GM21576 (cell line): ENCODE measurements around the gene ZNF343.
"Not testable (repeated sequence)": the region's sequence is repeated elsewhere in the genome, so short reads cannot be mapped to it uniquely, and the experiment has no call there.

Experiments
- ATAC-seq: cut with Tn5 transposase; IDR thresholded peaks from one replicate; pipeline ENCODE4 v1.9.1; 2021; ENCODE audit warnings: mild to moderate bottlenecking, moderate library complexity; ENCODE audit not compliant: unreplicated experiment

The ZNF343 gene

DNA sequence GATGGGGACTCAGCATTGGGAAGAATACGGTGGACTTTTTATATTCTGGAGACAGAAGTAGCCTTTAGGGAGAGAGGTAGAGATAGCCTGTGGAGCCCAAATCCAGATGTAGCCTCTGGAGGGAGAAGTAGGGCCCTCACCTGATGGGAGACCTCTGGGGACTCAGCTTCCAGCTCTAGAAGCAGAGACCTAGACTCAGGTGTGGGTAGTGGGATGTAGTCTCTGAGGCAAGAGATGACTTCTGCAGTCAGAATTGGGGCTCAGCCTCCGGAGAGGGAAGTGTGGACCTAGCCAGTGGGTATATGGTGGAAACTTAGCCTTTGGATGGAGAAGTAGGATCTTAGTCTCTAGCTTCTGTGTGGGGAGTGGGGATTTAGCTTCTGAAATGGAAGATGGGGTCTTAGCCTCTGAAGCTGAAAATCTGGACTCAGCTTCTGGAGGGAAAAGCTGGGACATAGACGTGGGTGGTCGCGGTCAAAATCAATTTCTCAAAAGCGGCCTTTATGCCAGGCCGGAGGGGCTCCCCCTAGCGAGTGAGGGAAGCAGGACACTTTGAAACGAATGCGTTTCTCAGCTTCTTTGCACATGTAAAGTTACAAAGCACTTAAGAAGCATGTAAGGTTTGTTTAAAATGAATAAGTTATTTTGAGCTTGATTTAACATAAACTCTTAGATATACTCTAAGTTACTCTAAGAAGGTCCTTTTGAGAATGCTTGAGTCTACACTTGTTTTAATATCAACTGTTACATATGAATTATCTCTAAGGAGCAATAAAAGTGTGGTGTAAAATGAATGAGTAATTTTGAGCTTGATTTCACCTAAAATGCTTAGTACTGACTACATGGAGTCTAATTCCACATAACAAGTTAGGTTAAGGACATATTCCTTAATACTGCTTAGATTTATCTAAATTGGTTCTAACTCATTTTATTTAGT, 12.9 kb upstream of the ZNF343 start:
- ATAC-seq, result no peak

DNA sequence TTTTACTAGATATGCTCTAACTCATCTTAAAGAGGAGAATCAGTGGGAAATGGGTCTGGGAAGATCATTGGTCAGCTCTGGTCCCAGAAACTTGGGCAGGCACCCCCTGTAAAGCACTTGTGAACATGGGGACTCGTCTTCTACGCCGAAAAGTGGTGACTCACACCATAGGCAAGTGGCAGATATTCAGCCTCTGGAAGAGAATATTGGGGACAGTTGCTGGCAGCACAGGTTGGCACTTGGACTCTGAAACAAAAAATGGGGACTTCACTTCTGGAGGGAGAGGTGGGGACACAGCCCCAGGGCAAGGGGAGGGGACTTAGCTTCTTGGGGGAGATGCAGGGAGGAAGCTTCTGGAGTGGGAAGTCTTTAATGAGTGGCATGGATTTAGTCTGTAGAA, 11.9 kb upstream of the ZNF343 start:
- ATAC-seq, result no peak

DNA sequence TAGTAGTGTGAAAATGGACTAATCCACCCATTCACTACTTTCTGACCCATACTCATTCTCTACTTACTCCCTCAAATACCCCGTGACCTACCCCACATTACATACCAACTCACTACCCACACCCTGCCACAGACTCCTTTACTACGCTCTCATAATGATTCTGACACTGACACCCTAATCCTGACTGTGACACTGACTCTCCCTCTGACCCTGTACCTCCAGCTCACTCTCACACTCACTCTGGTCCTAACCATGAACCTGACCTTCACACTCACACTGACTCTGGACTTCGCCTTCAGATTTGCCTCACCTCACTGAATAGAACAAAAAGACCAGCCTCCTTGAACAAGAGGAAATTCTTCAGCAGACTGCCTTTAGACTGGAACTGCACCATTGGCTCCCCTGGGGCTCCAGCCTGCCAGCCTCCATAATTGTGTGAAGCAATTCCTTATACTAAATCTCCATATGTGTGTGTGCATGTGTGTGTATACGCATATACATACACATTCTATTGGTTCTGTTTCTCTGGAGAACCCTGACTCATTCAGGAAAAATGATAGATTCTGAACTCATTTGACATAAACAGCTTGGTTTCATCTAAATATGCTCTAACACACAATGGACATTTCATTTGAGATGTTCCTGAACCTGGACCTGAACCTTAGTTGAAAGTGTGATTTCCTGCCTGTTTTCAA, 10.5 kb upstream of the ZNF343 start:
- no peak for ATAC-seq

DNA sequence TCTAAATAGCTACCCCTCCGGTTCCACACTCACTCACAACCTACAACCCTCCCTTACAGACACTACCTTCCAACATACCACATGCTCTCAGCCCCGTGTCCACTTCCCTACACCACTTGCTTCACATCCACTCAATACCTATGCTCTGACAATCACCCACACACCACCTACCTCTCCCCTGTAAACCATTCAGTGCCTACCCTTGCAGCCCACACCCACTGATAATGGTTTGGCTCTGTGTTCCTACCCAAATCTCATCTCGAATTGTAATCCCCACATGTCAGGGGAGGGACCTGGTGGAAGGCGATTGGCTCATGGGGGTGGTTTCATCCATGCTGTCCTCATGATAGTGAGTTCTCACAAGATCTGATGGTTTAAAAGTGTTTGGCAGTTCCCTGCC, 9.8 kb upstream of the ZNF343 start:
- no peak for ATAC-seq

DNA sequence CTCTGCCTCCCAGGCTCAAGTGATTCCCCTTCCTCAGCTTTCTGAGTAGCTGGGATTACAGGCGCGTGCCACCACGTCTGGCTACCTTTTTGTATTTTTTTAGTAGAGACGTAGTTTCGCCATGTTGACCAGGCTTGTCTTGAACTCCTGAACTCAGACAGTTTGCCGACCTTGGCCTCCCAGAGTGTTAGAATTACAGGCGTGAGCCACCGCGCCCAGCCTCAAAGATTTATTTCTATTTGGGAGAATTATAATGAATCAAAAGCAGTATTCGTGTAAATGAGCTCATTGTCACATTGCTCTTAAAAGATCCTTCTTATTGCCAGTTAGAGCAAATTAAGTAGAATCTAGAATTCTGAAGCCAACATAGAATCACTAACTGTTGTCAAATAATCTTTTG, 9.4 kb upstream of the ZNF343 start:
- ATAC-seq, result no peak

DNA sequence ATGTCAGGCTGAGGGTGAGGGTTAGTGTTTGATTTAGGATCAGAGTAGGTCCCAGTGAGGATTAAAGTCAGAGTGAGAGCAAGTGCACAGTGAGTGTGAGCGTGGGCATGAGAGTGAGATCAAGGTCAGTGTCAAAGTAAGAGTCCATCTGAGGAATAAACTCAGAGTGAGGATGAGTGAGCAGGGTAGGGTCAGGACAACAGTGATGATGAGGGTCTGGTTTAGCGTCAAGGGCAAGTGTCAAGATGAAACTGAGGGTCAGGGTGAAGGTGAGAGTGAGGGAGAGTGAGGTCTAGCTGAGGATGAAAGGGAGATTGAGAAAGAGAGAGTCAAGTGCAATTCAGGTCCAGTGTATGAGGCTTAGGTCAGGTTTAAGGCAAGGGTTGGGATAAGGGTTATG, 7.7 kb upstream of the ZNF343 start:
- no peak for ATAC-seq

DNA sequence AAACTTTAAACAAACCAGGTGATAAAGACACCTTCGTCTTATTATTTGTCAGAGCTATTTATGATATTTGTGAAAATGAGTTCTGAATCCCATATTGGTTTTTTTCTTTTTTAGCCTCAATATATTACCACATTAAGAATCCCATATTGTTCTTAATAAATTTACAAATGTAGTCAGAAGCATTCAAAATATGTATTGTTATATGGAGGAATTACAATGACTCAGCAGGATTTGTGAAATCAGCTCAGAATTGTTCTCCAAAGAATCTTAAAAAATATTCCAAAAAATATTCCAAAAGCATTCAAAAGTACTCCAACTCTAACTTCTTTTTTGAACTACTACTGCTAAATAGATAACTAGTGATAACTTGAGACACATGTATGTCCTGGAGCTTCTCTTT, 6.5 kb upstream of the ZNF343 start:
- no peak for ATAC-seq

DNA sequence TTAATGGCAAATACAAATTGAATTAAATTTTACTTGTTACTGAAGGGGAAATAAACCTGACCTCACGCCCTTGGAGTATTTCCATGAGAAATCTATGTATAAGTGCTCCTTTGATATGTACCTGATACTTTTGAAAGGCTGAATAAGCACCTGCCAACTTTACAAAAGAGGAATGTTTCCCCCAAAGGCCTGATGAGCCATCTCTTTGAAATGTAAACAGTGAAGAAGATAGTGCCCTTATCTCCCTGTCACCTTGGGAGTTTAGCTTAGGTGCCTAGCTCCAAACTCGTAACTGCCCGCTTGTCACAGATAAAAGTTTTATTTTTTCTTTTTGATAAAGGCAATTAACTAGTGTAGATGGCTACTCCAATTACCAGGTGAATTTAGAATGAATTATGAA, 1.1 kb upstream of the ZNF343 start:
- no peak for ATAC-seq

DNA sequence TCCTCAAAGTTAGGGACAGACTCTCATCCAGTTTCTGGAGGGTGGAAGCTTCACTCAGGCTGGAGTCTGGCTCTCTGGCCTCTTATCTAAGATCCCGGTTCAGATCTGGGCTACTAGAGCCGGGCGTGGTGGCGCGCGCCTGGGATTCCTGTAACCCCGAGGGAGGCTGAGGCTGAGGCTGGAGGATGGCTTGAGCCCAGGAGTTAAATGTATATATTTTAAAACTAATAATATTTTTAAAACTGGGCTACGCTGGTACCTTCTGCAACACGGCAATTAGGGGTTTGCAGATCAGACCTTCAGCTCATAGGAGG, 710 bp upstream of the ZNF343 start:
- ATAC-seq, result no peak

DNA sequence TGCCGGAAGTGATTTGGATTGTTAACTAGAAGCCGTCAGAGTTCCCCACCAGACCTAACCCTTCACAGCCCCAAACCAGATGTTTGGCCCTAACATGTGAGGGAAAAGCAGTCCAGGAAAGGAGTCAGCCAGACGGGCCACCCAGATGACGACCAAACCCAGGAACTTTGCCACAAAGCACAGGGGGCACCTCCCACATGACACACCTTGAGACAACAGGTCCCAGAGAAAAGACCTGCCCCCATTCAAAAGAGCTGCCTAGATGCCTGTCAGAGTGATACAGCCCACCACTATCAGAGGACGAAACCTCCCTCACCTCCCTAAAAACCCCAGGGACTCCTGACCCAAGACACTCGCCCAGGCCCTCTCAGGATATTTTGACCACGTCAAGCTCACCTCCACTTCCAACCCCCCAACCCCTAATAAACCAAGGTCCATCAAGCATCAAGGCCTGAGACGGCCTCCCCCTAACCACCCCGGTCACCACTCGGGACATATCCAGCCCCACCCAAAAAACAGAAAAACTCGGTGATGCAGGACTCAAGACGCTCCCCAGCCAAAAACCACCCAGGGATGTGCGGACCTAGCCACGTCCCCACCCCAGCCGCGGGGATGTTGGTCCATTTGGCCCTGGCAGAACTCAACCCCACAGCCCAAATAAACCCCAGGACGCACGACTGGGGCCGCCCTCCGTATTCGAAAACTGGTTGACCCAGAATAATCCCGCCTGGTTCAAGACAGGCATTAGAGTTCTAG, 662 bp downstream of the ZNF343 start:
- ATAC-seq, result no peak

DNA sequence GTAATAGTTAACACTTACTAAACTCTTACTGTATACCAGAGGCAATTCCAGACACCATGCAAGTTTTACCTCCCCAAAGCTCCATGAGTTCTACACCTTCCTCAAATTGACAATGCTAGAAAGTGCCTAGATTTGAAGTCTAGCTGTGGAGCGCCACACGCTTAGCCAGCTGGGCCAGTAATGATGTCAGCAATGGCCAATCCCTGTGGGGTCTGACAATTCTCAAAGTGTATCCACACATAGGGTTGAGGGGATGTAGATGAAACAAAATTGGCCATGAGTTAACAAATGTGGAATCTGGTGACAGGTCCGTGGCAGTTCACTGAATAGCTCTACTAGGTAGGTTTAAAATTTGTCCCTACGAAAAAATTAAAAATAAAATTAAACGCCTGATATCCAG, 1.3 kb downstream of the ZNF343 start:
- no peak for ATAC-seq

DNA sequence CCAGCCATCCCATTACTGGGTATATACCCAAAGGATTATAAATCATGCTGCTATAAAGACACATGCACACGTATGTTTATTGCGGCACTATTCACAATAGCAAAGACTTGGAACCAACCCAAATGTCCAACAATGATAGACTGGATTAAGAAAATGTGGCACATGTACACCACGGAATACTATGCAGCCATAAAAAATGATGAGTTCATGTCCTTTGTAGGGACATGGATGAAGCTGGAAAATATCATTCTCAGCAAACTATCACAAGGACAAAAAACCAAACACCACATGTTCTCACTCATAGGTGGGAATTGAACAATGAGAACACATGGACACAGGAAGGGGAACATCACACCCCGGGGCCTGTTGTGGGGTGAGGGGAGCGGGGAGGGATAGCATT, 2.3 kb downstream of the ZNF343 start:
- not testable (repeated sequence) for ATAC-seq

DNA sequence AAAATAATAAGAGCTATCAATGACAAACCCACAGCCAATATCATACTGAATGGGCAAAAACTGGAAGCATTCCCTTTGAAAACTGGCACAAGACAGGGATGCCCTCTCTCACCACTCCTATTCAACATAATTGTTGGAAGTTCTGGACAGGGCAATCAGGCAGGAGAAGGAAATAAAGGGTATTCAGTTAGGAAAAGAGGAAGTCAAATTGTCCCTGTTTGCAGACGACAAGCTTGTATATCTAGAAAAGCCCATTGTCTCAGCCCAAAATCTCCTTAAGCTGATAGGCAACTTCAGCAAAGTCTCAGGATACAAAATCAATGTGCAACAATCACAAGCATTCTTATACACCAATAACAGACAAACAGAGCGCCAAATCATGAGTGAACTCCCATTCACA, 3.9 kb downstream of the ZNF343 start:
- not testable (repeated sequence) for ATAC-seq

DNA sequence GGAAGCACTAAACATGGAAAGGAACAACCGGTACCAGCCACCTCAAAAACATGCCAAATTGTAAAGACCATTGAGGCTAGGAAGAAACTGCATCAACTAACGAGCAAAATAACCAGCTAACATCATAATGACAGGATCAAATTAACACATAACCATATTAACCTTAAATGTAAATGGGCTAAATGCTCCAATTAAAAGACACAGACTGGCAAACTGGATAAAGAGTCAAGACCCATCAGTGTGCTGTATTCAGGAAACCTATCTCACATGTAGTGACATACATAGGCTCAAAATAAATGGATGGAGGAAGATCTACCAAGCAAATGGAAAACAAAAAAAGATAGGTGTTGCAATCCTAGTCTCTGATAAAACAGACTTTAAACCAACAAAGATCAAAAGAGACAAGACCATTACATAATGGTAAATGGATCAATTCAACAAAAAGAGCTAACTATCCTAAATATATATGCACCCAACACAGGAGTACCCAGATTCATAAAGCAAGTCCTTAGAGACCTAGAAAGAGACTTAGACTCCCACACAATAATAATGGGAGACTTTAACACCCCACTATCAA, 5.8 kb downstream of the ZNF343 start:
- ATAC-seq, result not testable (repeated sequence)

DNA sequence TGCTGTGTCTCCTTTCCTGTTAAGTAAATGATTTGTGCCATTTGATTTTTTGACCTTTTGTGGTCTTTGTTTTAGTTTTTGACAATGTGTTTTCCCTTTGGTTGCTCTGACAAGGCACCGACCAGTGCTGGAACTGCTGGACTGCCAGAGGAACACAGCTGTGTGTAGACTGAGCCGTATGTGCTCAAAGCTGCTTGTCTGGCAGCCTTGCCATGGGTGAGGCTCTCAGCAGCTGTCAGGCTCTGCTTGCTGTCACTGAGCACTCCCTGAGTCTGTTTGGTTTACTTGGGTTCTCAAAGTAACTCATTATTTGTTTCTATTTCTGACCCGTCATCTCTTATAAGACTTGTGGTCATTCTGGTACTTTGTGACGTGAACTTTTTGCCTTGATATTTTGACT, 23.1 kb downstream of the ZNF343 start:
- no peak for ATAC-seq

DNA sequence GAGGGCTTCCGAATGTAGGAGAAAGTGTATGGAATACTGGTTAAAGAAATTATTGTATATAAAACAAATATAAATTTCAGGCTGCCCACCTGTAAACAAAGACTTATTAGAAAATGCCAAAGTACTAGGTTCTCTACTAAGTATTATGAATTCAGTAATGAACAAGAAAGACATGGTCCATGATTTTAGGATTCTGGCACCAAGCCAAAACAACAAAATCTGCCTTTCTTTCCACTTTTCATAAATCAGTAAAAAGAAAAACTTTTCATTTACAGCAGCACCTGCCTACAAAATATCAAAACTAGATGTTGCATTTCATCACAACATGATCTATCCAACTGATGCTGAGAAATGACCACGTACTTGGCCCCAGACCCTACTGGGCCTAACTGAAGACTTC, 23.6 kb downstream of the ZNF343 start:
- no peak for ATAC-seq

DNA sequence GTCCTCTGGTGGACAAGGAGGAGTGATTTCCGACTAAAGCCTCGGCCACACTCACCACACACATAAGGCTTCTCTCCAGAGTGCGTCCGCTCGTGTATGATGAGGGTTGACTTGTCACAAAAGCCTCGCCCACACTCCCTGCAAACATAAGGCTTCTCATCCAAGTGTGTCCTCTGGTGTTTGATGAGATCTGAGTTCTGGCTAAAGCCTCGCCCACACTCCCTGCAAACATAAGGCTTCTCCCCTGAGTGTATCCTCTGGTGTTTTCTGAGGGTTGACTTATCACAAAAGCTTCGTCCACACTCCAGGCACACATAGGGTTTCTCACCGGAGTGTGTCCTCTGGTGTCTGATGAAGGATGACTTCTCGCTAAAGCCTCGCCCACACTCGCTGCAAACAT, 25.2 kb downstream of the ZNF343 start:
- no peak for ATAC-seq

DNA sequence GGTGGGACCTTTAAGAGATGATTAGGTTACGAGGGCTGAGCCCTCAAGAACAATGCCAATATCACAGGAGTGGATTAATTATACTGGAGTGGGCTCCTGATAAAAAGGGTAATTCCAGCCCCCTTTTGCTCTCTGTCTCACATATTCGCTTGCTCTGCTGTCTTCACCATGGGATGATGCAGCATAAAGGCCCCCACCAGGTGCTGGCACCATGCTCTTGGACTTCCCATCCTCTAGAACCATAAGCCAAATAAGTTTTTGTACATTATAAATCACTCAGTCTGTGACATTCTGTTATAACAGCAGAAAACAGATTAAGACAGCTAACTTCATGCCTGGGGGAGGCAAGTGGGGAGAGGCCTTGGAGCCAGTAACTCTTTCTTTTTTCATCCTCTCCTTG, 28.3 kb downstream of the ZNF343 start:
- no peak for ATAC-seq

DNA sequence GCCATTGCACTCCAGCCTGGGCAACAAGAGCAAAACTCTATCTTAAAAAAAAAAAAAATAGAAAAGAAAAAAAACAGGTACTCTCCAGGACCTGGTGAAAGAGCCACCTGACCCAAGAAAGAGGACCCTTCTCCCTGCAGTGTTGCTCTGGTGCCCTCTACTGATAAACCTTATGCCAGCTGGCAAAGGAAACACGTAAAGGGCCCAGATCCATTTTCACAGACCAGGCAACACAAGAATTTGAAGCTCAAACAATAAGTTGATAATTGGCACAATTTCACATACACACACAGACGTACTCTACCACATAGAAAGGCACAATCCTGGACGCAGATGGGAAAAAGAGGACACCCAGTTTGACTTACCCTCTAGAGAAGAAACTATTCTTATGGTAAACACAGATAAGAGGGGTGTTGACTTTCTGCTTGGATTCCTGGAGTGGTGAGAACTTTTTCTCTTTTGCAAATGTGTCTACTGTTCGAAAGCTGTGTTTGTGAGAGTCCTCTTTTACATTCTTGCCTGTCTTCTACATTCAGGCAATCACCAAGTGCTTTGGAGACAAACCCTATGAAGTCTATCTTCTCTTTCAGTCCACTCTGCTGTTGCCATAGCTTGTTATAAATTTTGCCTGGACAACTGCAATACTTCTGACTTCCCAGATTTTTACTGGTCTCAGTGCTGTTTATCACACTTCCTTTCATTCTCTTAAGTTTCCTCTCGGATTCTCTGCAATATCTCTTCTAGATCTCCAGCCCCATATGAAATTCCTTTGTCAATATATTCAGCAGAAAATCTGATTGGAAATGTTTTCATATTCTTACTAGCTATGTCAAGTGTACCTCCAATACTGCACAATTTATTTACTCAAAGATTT, 31.7 kb downstream of the ZNF343 start:
- ATAC-seq, result no peak
